HG03064 (cell line): Measurements from ENCODE around the gene SON.

ENCODE experiments used
- ATAC-seq: cut with Tn5 transposase; IDR thresholded peaks from one replicate; pipeline ENCODE4 v1.9.1; 2021; ENCODE audit warnings: low read depth; ENCODE audit not compliant: unreplicated experiment

The SON gene

GRCh38 chr21:33541756-33542639 lies 840 bp upstream of the SON start, which contains the start of gene GART:
Gene GART, minus strand, starts transcription at chr21:33542117. Its CDS starts 2,802 bp downstream, at chr21:33539315.
- peak; percentile 54 for ATAC-seq

DNA sequence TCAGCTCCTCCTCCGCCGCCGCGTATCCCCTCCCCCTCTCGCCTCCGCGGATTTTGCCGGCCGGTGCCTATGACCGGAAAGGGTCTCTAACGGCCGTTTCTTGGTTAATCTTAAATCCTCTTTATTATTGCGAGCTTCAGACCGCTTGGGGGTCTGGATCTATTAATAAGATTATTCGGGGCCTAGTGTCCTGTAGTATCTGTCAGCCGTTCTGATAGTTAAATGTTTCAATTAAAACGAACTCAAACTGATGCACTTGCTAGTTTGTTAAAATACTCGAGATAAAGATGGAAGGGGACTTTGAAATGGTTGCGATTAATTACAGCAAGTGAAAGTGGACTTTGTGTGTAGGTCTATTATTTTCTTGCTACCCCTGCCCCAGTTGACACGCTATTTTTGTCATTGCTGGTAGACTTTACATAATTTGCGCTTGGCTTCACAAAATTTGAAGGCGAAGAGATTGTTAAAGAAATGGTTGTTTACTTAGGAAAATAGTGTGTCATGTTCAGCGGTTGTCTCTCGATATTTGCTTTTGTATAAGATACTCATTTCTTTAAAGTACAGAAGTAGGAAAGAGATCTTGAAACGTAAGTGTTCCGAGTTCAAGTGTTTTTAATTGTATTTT lies 779 bp downstream of the SON start:
- no peak for ATAC-seq

- no peak for ATAC-seq
These were observed 1.8 kb downstream of the SON start for GRCh38 chr21:33544451-33545195.

DNA sequence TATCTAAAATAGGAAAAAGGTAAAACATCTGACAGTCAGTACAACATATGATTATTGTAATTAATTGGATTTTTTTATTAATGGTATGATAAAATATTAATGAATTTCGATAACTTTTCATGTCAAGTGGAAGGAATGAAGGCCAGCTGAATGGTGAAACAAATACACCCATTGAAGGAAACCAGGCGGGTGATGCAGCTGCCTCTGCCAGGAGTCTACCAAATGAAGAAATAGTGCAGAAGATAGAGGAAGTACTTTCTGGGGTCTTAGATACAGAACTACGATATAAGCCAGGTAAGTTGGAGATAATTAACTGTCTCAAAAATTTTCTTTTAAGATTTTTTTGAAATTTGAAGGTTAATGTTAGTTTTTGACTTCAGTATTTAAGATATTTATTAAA lies 3.2 kb downstream of the SON start:
- no peak for ATAC-seq

DNA sequence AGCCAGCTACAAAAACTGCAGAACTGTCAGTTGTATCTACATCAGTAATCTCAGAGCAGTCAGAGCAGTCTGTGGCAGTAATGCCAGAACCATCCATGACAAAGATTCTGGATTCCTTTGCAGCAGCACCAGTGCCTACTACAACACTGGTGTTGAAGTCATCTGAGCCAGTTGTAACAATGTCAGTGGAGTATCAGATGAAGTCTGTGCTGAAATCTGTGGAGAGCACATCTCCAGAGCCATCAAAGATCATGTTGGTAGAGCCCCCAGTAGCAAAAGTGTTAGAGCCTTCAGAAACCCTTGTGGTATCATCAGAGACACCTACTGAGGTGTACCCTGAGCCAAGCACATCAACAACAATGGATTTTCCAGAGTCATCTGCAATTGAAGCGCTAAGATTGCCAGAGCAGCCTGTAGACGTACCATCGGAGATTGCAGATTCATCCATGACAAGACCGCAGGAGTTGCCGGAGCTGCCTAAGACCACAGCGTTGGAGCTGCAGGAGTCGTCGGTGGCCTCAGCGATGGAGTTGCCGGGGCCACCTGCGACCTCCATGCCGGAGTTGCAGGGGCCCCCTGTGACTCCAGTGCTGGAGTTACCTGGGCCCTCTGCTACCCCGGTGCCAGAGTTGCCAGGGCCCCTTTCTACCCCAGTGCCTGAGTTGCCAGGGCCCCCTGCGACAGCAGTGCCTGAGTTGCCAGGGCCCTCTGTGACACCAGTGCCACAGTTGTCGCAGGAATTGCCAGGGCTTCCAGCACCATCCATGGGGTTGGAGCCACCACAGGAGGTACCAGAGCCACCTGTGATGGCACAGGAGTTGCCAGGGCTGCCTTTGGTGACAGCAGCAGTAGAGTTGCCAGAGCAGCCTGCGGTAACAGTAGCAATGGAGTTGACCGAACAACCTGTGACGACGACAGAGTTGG lies 7.3 kb downstream of the SON start:
- no peak for ATAC-seq

DNA sequence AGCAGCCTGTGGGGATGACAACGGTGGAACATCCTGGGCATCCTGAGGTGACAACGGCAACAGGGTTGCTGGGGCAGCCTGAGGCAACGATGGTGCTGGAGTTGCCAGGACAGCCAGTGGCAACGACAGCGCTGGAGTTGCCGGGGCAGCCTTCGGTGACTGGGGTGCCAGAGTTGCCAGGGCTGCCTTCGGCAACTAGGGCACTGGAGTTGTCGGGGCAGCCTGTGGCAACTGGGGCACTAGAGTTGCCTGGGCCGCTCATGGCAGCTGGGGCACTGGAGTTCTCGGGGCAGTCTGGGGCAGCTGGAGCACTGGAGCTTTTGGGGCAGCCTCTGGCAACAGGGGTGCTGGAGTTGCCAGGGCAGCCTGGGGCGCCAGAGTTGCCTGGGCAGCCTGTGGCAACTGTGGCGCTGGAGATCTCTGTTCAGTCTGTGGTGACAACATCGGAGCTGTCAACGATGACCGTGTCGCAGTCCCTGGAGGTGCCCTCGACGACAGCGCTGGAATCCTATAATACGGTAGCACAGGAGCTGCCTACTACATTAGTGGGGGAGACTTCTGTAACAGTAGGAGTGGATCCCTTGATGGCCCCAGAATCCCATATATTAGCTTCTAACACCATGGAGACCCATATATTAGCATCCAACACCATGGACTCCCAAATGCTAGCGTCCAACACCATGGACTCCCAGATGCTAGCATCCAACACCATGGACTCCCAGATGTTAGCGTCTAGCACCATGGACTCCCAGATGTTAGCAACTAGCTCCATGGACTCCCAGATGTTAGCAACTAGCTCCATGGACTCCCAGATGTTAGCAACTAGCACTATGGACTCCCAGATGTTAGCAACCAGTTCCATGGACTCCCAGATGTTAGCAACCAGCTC lies 8.2 kb downstream of the SON start:
- ATAC-seq, result no peak

DNA sequence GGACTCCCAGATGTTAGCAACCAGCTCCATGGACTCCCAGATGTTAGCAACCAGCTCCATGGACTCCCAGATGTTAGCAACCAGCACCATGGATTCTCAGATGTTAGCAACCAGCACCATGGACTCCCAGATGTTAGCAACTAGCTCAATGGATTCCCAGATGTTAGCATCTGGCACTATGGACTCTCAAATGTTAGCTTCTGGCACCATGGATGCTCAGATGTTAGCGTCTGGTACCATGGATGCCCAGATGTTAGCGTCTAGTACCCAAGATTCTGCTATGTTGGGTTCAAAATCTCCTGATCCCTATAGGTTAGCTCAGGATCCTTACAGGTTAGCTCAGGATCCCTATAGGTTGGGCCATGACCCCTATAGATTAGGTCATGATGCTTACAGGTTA lies 8.8 kb downstream of the SON start:
- no peak for ATAC-seq

DNA sequence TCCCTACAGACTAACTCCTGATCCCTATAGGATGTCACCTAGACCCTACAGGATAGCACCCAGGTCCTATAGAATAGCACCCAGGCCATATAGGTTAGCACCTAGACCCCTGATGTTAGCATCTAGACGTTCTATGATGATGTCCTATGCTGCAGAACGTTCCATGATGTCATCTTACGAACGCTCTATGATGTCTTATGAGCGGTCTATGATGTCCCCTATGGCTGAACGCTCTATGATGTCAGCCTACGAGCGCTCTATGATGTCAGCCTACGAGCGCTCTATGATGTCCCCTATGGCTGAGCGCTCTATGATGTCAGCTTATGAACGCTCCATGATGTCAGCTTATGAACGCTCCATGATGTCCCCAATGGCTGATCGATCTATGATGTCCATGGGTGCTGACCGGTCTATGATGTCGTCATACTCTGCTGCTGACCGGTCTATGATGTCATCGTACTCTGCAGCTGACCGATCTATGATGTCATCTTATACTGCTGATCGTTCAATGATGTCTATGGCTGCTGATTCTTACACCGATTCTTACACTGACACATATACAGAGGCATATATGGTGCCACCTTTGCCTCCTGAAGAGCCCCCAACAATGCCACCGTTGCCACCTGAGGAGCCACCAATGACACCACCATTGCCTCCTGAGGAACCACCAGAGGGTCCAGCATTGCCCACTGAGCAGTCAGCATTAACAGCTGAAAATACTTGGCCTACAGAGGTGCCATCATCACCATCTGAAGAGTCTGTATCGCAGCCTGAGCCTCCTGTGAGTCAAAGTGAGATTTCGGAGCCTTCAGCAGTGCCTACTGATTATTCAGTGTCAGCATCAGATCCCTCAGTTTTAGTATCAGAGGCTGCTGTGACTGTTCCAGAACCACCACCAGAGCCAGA lies 9.5 kb downstream of the SON start:
- no peak for ATAC-seq

DNA sequence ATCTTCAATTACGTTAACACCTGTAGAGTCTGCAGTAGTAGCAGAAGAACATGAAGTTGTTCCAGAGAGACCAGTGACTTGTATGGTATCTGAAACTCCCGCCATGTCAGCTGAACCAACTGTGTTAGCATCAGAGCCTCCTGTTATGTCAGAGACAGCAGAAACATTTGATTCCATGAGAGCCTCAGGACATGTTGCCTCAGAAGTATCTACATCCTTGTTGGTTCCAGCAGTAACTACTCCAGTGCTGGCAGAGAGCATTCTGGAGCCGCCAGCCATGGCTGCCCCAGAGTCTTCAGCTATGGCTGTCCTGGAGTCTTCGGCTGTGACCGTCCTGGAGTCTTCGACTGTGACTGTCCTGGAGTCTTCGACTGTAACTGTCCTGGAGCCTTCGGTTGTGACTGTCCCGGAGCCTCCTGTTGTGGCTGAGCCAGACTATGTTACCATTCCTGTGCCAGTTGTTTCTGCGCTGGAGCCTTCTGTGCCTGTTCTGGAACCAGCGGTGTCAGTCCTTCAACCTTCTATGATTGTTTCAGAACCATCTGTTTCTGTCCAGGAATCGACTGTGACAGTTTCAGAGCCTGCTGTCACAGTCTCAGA lies 10.3 kb downstream of the SON start:
- ATAC-seq, result no peak

- no peak for ATAC-seq
These were observed 11.6 kb downstream of the SON start for GRCh38 chr21:33554236-33554981.

- ATAC-seq, result no peak
These were observed 12.1 kb downstream of the SON start for GRCh38 chr21:33554982-33555344.

DNA sequence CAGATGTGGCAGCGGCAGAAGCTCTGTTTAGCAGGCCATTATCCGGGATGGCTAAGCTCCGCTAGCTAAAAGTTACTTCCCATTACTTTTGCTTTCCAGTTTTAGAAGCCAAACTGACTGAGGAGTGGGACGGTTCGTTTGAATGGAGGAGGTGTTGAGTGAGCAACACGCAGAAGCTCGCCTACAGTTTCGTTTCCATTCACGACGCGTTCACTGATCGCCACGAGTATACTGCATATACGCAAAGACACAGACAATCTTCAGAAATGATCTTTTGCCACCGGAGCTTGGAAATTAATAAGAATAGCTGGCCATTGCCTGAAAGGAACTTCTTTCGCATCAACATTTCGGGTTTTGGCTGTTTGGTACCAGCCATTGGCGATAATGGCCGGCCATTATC lies 14.6 kb downstream of the SON start:
- no peak for ATAC-seq

GRCh38 chr21:33558777-33559421 lies 16.1 kb downstream of the SON start:
- ATAC-seq, result no peak

- ATAC-seq, result no peak
These were observed 17.0 kb downstream of the SON start for GRCh38 chr21:33559813-33560212.

GRCh38 chr21:33560965-33561364 lies 18.1 kb downstream of the SON start:
- ATAC-seq, result no peak

GRCh38 chr21:33561373-33561772 lies 18.5 kb downstream of the SON start:
- no peak for ATAC-seq

- ATAC-seq, result no peak
These were observed 19.6 kb downstream of the SON start for GRCh38 chr21:33562389-33562788.
